ENCODE data around the gene KANSL1L. TPM values are rescaled to one million over a fixed set of nuclear protein-coding genes. Genes with fewer than 3 reads are reported as not detected.

The KANSL1L gene
- total and polyA plus RNA-seq, 10 of the 15 experiments (the other 5 are each of a cell fraction or from before 2014, with no cell fraction given): 1.2 to 9.5 (median 3.7) TPM

DNA sequence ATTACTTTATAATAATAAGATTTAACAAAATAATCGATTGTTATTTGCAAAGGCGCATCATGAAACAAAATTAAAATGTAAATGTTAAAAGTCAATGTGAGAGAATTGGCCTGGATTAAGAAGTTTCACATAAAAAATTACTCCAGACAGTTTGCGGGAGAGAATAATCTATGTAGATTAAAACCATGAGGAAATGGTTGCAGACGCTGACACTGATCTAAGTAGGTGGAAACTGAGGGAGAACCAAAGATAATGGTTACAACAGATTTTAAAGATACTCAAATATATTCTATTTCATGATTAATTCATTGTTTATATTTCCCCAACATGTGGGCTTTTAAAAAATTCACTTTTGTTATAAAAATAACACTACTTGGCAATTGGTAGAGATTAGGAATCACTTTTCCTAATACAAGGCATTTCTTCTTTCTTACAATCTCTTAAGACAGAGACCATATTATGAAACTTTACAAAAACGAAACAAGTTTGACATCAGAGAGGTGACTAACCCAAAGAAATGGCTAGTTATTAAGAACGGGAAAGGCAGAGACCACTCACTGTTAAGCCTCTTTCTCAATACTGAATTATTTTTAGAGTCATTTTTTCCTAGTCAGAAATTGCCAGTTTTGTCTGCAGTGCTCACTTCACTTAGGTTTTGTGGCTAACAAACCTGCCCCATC lies 1.6 kb downstream of the KANSL1L start:
- SMC1A ChIA-PET (ENCODE audit: uncharacterized antibody, unreplicated experiment): no interaction called here
- peak overlapping the region; percentile 97 for H2AFZ ChIP-seq (ENCODE audit: control insufficient read depth, low read depth, low read length)
- no peaks in the 10 kb centered on the region for H3K4me1 ChIP-seq (ENCODE audit: control insufficient read depth, insufficient read depth, low read length)
- H3K9me3 ChIP-seq (replicated peaks; ENCODE audit: control insufficient read depth, insufficient read depth, low read length): no peaks in the 10 kb centered on the region
- WGBS (ENCODE audit: insufficient coverage, insufficient replicate concordance, low lambda C conversion rate, missing lambda C conversion rate): 30% methylated on average over 6 of the region's 6 CpGs
- peaks cover 9% of the 10 kb centered on the region for H3K79me2 ChIP-seq (ENCODE audit: control insufficient read depth, insufficient read depth, low read length)
- H3K9ac ChIP-seq (ENCODE audit: control insufficient read depth, insufficient read depth, low read length): peak overlapping the region; percentile 87
- DNase-seq (ENCODE audit: low read depth, low spot score) (peak; percentile 30), FAIRE-seq (peak; percentile 80), ATAC-seq (peak; percentile 57)
- POLR2A ChIA-PET: no interaction called here
- peak overlapping the region; percentile 96 for H3K4me3 ChIP-seq
- intact Hi-C loops (cut with micrococcal nuclease; ENCODE audit: unreplicated experiment) (loop anchor here (2.0 kb wide), 1 partner anchor 167 kb away; the partner anchor contains the start of gene RPE), in situ Hi-C loops (cut with MboI) (loop anchor here (10.0 kb wide), 1 partner anchor 165 kb away; the partner anchor contains the start of gene RPE)
- no peak for TF ChIP-seq IRF4 (IDR thresholded peaks at IDR 0.05; ENCODE audit: low read depth, low read length)
- TF ChIP-seq, protein P1, sequence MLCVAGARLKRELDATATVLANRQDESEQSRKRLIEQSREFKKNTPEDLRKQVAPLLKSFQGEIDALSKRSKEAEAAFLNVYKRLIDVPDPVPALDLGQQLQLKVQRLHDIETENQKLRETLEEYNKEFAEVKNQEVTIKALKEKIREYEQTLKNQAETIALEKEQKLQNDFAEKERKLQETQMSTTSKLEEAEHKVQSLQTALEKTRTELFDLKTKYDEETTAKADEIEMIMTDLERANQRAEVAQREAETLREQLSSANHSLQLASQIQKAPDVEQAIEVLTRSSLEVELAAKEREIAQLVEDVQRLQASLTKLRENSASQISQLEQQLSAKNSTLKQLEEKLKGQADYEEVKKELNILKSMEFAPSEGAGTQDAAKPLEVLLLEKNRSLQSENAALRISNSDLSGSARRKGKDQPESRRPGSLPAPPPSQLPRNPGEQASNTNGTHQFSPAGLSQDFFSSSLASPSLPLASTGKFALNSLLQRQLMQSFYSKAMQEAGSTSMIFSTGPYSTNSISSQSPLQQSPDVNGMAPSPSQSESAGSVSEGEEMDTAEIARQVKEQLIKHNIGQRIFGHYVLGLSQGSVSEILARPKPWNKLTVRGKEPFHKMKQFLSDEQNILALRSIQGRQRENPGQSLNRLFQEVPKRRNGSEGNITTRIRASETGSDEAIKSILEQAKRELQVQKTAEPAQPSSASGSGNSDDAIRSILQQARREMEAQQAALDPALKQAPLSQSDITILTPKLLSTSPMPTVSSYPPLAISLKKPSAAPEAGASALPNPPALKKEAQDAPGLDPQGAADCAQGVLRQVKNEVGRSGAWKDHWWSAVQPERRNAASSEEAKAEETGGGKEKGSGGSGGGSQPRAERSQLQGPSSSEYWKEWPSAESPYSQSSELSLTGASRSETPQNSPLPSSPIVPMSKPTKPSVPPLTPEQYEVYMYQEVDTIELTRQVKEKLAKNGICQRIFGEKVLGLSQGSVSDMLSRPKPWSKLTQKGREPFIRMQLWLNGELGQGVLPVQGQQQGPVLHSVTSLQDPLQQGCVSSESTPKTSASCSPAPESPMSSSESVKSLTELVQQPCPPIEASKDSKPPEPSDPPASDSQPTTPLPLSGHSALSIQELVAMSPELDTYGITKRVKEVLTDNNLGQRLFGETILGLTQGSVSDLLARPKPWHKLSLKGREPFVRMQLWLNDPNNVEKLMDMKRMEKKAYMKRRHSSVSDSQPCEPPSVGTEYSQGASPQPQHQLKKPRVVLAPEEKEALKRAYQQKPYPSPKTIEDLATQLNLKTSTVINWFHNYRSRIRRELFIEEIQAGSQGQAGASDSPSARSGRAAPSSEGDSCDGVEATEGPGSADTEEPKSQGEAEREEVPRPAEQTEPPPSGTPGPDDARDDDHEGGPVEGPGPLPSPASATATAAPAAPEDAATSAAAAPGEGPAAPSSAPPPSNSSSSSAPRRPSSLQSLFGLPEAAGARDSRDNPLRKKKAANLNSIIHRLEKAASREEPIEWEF (IDR thresholded peaks at IDR 0.05; ENCODE audit: insufficient replicate concordance, low read depth, low read length): no peak
- no peak for TF ChIP-seq NR2C1 (IDR thresholded peaks at IDR 0.05)
- TF ChIP-seq JUNB (IDR thresholded peaks at IDR 0.05): peak; percentile 39; the same call in 1 of the 2 replicates
- 0 out of 2 replicates have a peak, but pooled peaks have one; percentile 47 for TF ChIP-seq RBBP5 (conservative IDR thresholded peaks at IDR 0.05)
- TF ChIP-seq MEF2A (IDR thresholded peaks at IDR 0.05; ENCODE audit: insufficient read depth, low read depth, low read length): peak; percentile 57
- 0 out of 2 replicates have a peak, but pooled peaks have one; percentile 17 for TF ChIP-seq ZBED1 (IDR thresholded peaks at IDR 0.05; ENCODE audit: borderline replicate concordance)
- CTCF ChIA-PET: no interaction called here
- no peaks in the 10 kb centered on the region for H4K20me1 ChIP-seq (ENCODE audit: control insufficient read depth, insufficient read depth)
- no peaks in the 10 kb centered on the region for H3K36me3 ChIP-seq (ENCODE audit: control insufficient read depth in 2 of 2, insufficient read depth in 2 of 2, low read length in 1 of 2)
- H3K4me2 ChIP-seq (ENCODE audit: control insufficient read depth, insufficient read depth): peak overlapping the region; percentile 52
- RAD21 ChIA-PET (ENCODE audit: unreplicated experiment): no interaction called here
- no peaks in the 10 kb centered on the region for H3K27me3 ChIP-seq (replicated peaks in 1 of 2; ENCODE audit: control insufficient read depth in 2 of 2, insufficient read depth in 2 of 2, low read length in 1 of 2)
- no TSS peak for BruUV-seq (replicated peaks)
- H3K27ac ChIP-seq (ENCODE audit: control insufficient read depth, insufficient read depth): peak overlapping the region; percentile 89
